Trophoblast cell (in vitro differentiated cells and primary cell): ENCODE data around the gene KLHL35. TPM values are rescaled to one million over a fixed set of nuclear protein-coding genes. Genes with fewer than 3 reads are reported as not detected.

Experiments
- DNase-seq, 2 donors: peaks; one replicate each; pipeline ENCODE4 v3.0.0-alpha.2; 2016
- H2AFZ ChIP-seq: 2 replicates; pipeline ENCODE4 v1.6.1; 2013; ENCODE audit warnings: low read length, moderate library complexity, mild to moderate bottlenecking; ENCODE audit not compliant: insufficient read depth, poor library complexity
- H2AK5ac ChIP-seq: 2 replicates; pipeline ENCODE4 v1.6.1; 2013; ENCODE audit warnings: mild to moderate bottlenecking, low read length
- H2BK120ac ChIP-seq: 2 replicates; pipeline ENCODE4 v1.6.1; 2013; ENCODE audit warnings: low read length, mild to moderate bottlenecking, moderate library complexity; ENCODE audit not compliant: insufficient read depth, poor library complexity
- H2BK12ac ChIP-seq: 2 replicates; pipeline ENCODE4 v1.6.1; 2013; ENCODE audit warnings: mild to moderate bottlenecking, low read length, moderate library complexity
- H2BK5ac ChIP-seq: 2 replicates; pipeline ENCODE4 v1.6.1; 2013; ENCODE audit warnings: low read length, low read depth, moderate library complexity, mild to moderate bottlenecking; ENCODE audit not compliant: poor library complexity
- H3K14ac ChIP-seq: 2 replicates; pipeline ENCODE4 v1.6.1; 2013; ENCODE audit warnings: mild to moderate bottlenecking, low read length
- H3K18ac ChIP-seq: 2 replicates; pipeline ENCODE4 v1.6.1; 2013; ENCODE audit warnings: mild to moderate bottlenecking, low read length
- H3K23ac ChIP-seq: 2 replicates; pipeline ENCODE4 v1.6.1; 2013; ENCODE audit warnings: low read length
- H3K27ac ChIP-seq: 2 replicates; pipeline ENCODE4 v1.5.1; 2013; ENCODE audit warnings: low read depth, mild to moderate bottlenecking, inconsistent platforms, low read length, moderate library complexity
- H3K27me3 ChIP-seq: 2 replicates; pipeline ENCODE4 v1.6.1; 2013; ENCODE audit warnings: inconsistent platforms, mild to moderate bottlenecking, low read length, moderate library complexity; ENCODE audit not compliant: insufficient read depth
- H3K36me3 ChIP-seq, 2 experiments: 1 replicate in 1 of 2; 2 replicates in 1 of 2; pipeline ENCODE4 v1.6.1; 2013; ENCODE audit warnings: low read length in 2 of 2, mild to moderate bottlenecking in 2 of 2, moderate library complexity in 1 of 2; ENCODE audit not compliant: insufficient read depth in 2 of 2, control insufficient read depth in 1 of 2
- H3K4ac ChIP-seq: 2 replicates; pipeline ENCODE4 v1.6.1; 2013; ENCODE audit warnings: low read depth, mild to moderate bottlenecking, low read length, moderate library complexity
- H3K4me1 ChIP-seq, 2 experiments: 1 replicate in 1 of 2; 2 replicates in 1 of 2; pipeline ENCODE4 v1.6.1; 2013; ENCODE audit warnings: low read length in 2 of 2, mild to moderate bottlenecking in 2 of 2, moderate library complexity in 1 of 2; ENCODE audit not compliant: insufficient read depth in 2 of 2, control insufficient read depth in 1 of 2
- H3K4me2 ChIP-seq: 2 replicates; pipeline ENCODE4 v1.6.1; 2013; ENCODE audit warnings: inconsistent platforms, mild to moderate bottlenecking, low read length, moderate library complexity
- H3K4me3 ChIP-seq: 2 replicates; pipeline ENCODE4 v1.5.1; 2013; ENCODE audit warnings: mild to moderate bottlenecking, low read depth, low read length, inconsistent platforms
- H3K79me1 ChIP-seq: one replicate; pipeline ENCODE4 v1.6.1; 2013; ENCODE audit warnings: low read length
- H3K79me2 ChIP-seq: 2 replicates; pipeline ENCODE4 v1.6.1; 2013; ENCODE audit warnings: low read length, mild to moderate bottlenecking; ENCODE audit not compliant: control insufficient read depth, insufficient read depth, poor library complexity
- H3K9ac ChIP-seq: 2 replicates; pipeline ENCODE4 v1.6.1; 2013; ENCODE audit warnings: mild to moderate bottlenecking, low read length
- H3K9me3 ChIP-seq: 2 replicates; pipeline ENCODE4 v1.6.1; 2013; ENCODE audit warnings: low read depth, mild to moderate bottlenecking, control low read depth, inconsistent platforms, low read length; ENCODE audit not compliant: insufficient read depth
- H4K12ac ChIP-seq: 2 replicates; pipeline ENCODE4 v1.6.1; 2013; ENCODE audit warnings: low read depth, mild to moderate bottlenecking, low read length, moderate library complexity
- H4K8ac ChIP-seq: 2 replicates; pipeline ENCODE4 v1.6.1; 2013; ENCODE audit warnings: low read depth, mild to moderate bottlenecking, low read length, moderate library complexity
- H4K91ac ChIP-seq: one replicate; pipeline ENCODE4 v1.6.1; 2013; ENCODE audit warnings: low read depth, mild to moderate bottlenecking, low read length, moderate library complexity
- WGBS: extraction: QIAGEN DNeasy Blood & Tissue Kit; methylation state at CpG from one replicate; pipeline ENCODE4 v1.1.7; 2013; ENCODE audit warnings: missing lambda C conversion rate; ENCODE audit not compliant: insufficient read length, insufficient coverage; ENCODE audit errors: extremely low coverage; 5-methylcytosine and 5-hydroxymethylcytosine counted together
- polyA plus RNA-seq: library from polyadenylated mRNA; stranded (reverse); fragments of 200-250 nt; gene quantifications from 2 replicates; pipeline ENCODE4 v1.2.3, GENCODE V29; 2013

Gene KLHL35
- 0.08 and 0.10 TPM in 2 replicates for polyA plus RNA-seq

- Histone ChIP-seq H2BK12ac (no peak within 1 kb of the TSS), H3K9me3 (peaks cover 25% of the 10 kb centered on the region), H3K79me1 (no peaks in the 10 kb centered on the region), H3K79me2 (no peaks in the 10 kb centered on the region), H3K18ac (no peak within 1 kb of the TSS), H3K9ac (no peak within 1 kb of the TSS), H2AK5ac (no peak within 1 kb of the TSS), H3K27me3 (peaks cover 52% of the 10 kb centered on the region), H3K4me2 (no peak within 1 kb of the TSS), H2BK120ac (no peak within 1 kb of the TSS), H3K4me1 (peaks cover 10% of the 10 kb centered on the region in 2 experiments), H4K8ac (no peak within 1 kb of the TSS), H2BK5ac (no peak within 1 kb of the TSS), H3K27ac (no peak within 1 kb of the TSS), H4K12ac (no peak within 1 kb of the TSS), H4K91ac (no peak within 1 kb of the TSS), H3K36me3 (peaks cover 0 to 2% of the 10 kb centered on the region in 2 experiments), H3K4me3 (no peak within 1 kb of the TSS), H3K4ac (no peak within 1 kb of the TSS), H2AFZ (no peak within 1 kb of the TSS), H3K23ac (no peak within 1 kb of the TSS), H3K14ac (no peak within 1 kb of the TSS)
- WGBS, result no CpG with 5 or more reads among the region's 14 CpGs
- no peak for DNase-seq
Measured at GRCh38 chr11:75432911-75433321, at the start of gene KLHL35. TSS of gene KLHL35 (minus strand) at chr11:75433203. CDS start at chr11:75430629, 2,574 bp downstream.

GRCh38 chr11:75481922-75482606, 49.1 kb upstream of the KLHL35 start:
- Histone ChIP-seq H3K4me2 (no peak overlapping the region), H3K18ac (no peak overlapping the region), H2AFZ (no peak overlapping the region), H4K8ac (no peak overlapping the region), H3K4me1 (no peaks in the 10 kb centered on the region), H3K4ac (no peak overlapping the region), H3K9me3 (no peaks in the 10 kb centered on the region), H3K27ac (no peak overlapping the region), H3K4me3 (no peak overlapping the region), H3K79me2 (no peaks in the 10 kb centered on the region), H2BK12ac (no peak overlapping the region), H3K36me3 (no peaks in the 10 kb centered on the region), H3K27me3 (no peaks in the 10 kb centered on the region), H4K91ac (no peak overlapping the region), H3K14ac (no peak overlapping the region), H3K23ac (no peak overlapping the region), H3K9ac (no peak overlapping the region), H4K12ac (no peak overlapping the region), H2BK5ac (no peak overlapping the region), H2AK5ac (no peak overlapping the region), H2BK120ac (no peak overlapping the region), H3K79me1 (no peaks in the 10 kb centered on the region)
- no peak for DNase-seq
- WGBS, result no CpG with 5 or more reads among the region's 12 CpGs

GRCh38 chr11:75481223-75481921, 48.4 kb upstream of the KLHL35 start:
- no CpG with 5 or more reads among the region's 9 CpGs for WGBS
- Histone ChIP-seq H2AK5ac (no peak overlapping the region), H3K14ac (no peak overlapping the region)

GRCh38 chr11:75480185-75481175, 47.5 kb upstream of the KLHL35 start:
- H3K9me3 ChIP-seq, result no peaks in the 10 kb centered on the region
- DNase-seq, result no peak
- no CpG with 5 or more reads among the region's 10 CpGs for WGBS
- H3K4ac ChIP-seq, result no peak overlapping the region
- H3K79me1 ChIP-seq, result no peaks in the 10 kb centered on the region
- H3K9ac ChIP-seq, result no peak overlapping the region
- H3K79me2 ChIP-seq, result no peaks in the 10 kb centered on the region
- H3K4me1 ChIP-seq, result peaks cover 0 to 2% of the 10 kb centered on the region in 2 experiments
- no peak overlapping the region for H3K4me3 ChIP-seq
- H2AK5ac ChIP-seq, result no peak overlapping the region
- H3K23ac ChIP-seq, result no peak overlapping the region
- no peak overlapping the region for H4K8ac ChIP-seq
- H3K36me3 ChIP-seq, result no peaks in the 10 kb centered on the region
- H2AFZ ChIP-seq, result no peak overlapping the region
- no peak overlapping the region for H4K91ac ChIP-seq
- H4K12ac ChIP-seq, result no peak overlapping the region
- H2BK120ac ChIP-seq, result no peak overlapping the region
- no peak overlapping the region for H2BK5ac ChIP-seq
- H3K18ac ChIP-seq, result no peak overlapping the region
- H2BK12ac ChIP-seq, result no peak overlapping the region
- H3K14ac ChIP-seq, result no peak overlapping the region
- no peak overlapping the region for H3K27ac ChIP-seq
- H3K4me2 ChIP-seq, result no peak overlapping the region
- H3K27me3 ChIP-seq, result no peaks in the 10 kb centered on the region

More at GRCh38 chr11:75481223-75481921, 48.4 kb upstream of the KLHL35 start:
- no peak overlapping the region for H4K91ac ChIP-seq
- no peak overlapping the region for H3K4ac ChIP-seq
- H3K4me2 ChIP-seq, result no peak overlapping the region
- H3K4me1 ChIP-seq, result no peaks in the 10 kb centered on the region
- no peaks in the 10 kb centered on the region for H3K9me3 ChIP-seq
- DNase-seq, result no peak
- H2BK5ac ChIP-seq, result no peak overlapping the region
- no peaks in the 10 kb centered on the region for H3K36me3 ChIP-seq
- H3K9ac ChIP-seq, result no peak overlapping the region
- H4K8ac ChIP-seq, result no peak overlapping the region
- no peak overlapping the region for H3K23ac ChIP-seq
- H3K79me1 ChIP-seq, result no peaks in the 10 kb centered on the region
- no peak overlapping the region for H2AFZ ChIP-seq
- H4K12ac ChIP-seq, result no peak overlapping the region
- H3K27ac ChIP-seq, result no peak overlapping the region
- no peaks in the 10 kb centered on the region for H3K27me3 ChIP-seq
- no peak overlapping the region for H2BK12ac ChIP-seq
- H3K79me2 ChIP-seq, result no peaks in the 10 kb centered on the region
- H2BK120ac ChIP-seq, result no peak overlapping the region
- H3K18ac ChIP-seq, result no peak overlapping the region
- H3K4me3 ChIP-seq, result no peak overlapping the region
